ENCODE results near the gene EDA. TPM values are rescaled to one million over a fixed set of nuclear protein-coding genes. Genes with fewer than 3 reads are reported as not detected.

EDA gene
- total and polyA plus RNA-seq, 2 donors (not counting 1 experiment from before 2014, with no cell fraction given) = 0.04 to 1.2 TPM

DNA sequence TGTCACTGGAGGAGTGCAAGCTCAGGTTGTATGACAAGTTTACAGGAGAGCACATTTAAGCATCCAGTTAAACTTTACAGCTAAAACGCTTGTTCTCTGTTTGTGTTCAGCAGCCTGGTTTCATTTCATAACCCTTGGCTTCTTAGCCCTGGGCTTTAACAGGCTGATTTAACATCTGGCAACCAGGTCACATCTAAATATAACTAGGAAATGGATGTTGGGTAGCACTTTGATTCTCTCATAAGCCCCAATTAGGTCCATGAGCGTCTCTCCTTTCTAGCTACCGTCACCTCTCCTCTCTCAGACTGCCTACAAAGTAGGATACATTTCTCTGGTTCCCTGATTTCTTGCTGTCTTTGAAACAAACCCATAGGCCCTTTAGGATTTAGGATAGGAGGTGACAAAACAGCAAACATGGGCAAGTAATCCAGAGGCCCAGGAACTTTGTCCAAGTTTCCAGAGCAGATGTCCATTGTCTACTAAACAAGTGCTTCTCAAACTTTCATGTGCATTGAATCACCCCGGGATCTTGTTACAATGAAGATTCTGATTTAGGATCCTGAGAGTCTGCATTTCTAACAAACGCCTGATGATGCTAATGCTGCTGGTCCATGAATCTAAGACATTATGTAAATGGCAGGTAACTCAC lies 468.8 kb downstream of the EDA start:
- Histone ChIP-seq H3K27me3 (replicated peaks in 1 of 4; ENCODE audit: control extremely low read depth in 1 of 4, control insufficient read depth in 3 of 4, insufficient read depth in 4 of 4, low read length in 3 of 4) (no peaks in the 10 kb centered on the region), H3K9me3 (ENCODE audit: control extremely low read depth in 1 of 3, control insufficient read depth in 2 of 3, insufficient read depth in 1 of 3, low read length in 2 of 3) (no peaks in the 10 kb centered on the region), H3K9ac (ENCODE audit: low read length) (no peak overlapping the region), H3K4me1 (ENCODE audit: control insufficient read depth in 2 of 2, insufficient read depth in 2 of 2, low read length in 2 of 2) (no peaks in the 10 kb centered on the region), H3K4me3 (ENCODE audit: control extremely low read depth in 1 of 5, extremely low read depth in 1 of 5, insufficient read depth in 1 of 5, low read depth in 2 of 5, low read length in 4 of 5) (no peak overlapping the region), H4K20me1 (ENCODE audit: control insufficient read depth, insufficient read depth, low read length, poor library complexity, severe bottlenecking) (no peaks in the 10 kb centered on the region), H3K79me2 (ENCODE audit: control insufficient read depth, insufficient read depth, low read length) (no peaks in the 10 kb centered on the region), H2AFZ (ENCODE audit: insufficient read depth, low read depth, low read length, poor library complexity, severe bottlenecking) (no peak overlapping the region), H3K36me3 (replicated peaks in 1 of 2; ENCODE audit: control extremely low read depth in 1 of 2, control insufficient read depth in 1 of 2, extremely low read depth in 1 of 2, insufficient read depth in 2 of 2, low read length in 1 of 2) (no peaks in the 10 kb centered on the region), H3K27ac (ENCODE audit: low read length in 2 of 2) (no peak overlapping the region), H3K4me2 (replicated peaks; ENCODE audit: low read depth, low read length, poor library complexity, severe bottlenecking) (no peak overlapping the region)
- Mint-ChIP-seq H3K4me3 (no peak overlapping the region), H3K4me1 (no peaks in the 10 kb centered on the region), H3K27ac (no peak overlapping the region), H3K27me3 (no peaks in the 10 kb centered on the region), H3K9me3 (ENCODE audit: insufficient read depth) (no peaks in the 10 kb centered on the region)
- DNase-seq = no peak
- ChIA-PET CTCF (no interaction called here), POLR2A (no interaction called here)
- WGBS (ENCODE audit: insufficient coverage) = no CpG with 5 or more reads among the region's 5 CpGs
- no peak for TF ChIP-seq EZH2 (IDR thresholded peaks at IDR 0.05; ENCODE audit: borderline replicate concordance, insufficient read depth, low read depth, low read length, poor library complexity, severe bottlenecking)
- TF ChIP-seq, protein P1, sequence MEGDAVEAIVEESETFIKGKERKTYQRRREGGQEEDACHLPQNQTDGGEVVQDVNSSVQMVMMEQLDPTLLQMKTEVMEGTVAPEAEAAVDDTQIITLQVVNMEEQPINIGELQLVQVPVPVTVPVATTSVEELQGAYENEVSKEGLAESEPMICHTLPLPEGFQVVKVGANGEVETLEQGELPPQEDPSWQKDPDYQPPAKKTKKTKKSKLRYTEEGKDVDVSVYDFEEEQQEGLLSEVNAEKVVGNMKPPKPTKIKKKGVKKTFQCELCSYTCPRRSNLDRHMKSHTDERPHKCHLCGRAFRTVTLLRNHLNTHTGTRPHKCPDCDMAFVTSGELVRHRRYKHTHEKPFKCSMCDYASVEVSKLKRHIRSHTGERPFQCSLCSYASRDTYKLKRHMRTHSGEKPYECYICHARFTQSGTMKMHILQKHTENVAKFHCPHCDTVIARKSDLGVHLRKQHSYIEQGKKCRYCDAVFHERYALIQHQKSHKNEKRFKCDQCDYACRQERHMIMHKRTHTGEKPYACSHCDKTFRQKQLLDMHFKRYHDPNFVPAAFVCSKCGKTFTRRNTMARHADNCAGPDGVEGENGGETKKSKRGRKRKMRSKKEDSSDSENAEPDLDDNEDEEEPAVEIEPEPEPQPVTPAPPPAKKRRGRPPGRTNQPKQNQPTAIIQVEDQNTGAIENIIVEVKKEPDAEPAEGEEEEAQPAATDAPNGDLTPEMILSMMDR (IDR thresholded peaks at IDR 0.05) = no peak
- ATAC-seq (ENCODE audit: low read depth) = no peak
- intact Hi-C loops (cut with micrococcal nuclease) = no loop called here

DNA sequence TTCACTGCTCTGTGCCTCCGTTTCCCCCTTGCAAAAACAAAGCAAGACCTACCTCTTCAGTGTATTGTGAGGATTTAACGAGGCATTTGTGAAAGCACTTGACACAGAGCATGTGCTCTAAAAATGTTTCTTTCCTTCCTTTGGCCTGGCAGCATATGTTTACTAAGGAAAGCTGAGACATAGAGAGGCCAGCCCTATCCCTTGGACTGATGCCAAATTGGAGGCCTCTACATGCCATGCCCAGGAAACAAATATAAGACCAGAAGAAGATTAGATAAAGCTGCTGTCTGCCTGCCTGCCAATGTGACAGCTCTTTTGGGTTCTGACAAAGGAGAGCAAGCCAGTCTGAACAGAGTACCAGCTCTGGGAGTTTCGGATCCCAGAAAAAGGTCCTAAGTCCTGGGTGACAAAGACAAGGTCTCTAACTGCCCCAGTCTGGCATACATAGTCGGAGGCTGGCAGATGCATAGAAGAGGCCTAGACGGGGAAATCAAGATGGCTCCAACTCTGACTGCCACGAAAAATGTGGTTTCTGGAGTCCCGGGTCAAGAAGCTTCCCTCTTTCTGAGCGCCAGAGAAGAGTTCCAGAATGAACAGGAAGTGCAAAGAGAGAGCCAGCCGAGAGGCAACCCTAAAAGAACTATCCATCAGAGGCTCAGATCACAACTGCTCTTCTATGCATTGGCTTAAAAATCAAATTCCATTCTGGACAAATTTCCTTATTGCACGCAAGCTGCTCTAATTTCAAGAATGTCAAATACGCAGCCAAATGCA lies 472.1 kb downstream of the EDA start:
- POLR2A ChIA-PET = no interaction called here
- no peak overlapping the region for H3K9ac ChIP-seq (ENCODE audit: low read length)
- H3K4me1 Mint-ChIP-seq = no peaks in the 10 kb centered on the region

More for the DNA sequence above, 472.1 kb downstream of the EDA start:
- no peaks in the 10 kb centered on the region for H3K27me3 ChIP-seq (replicated peaks in 1 of 4; ENCODE audit: control extremely low read depth in 1 of 4, control insufficient read depth in 3 of 4, insufficient read depth in 4 of 4, low read length in 3 of 4)
- H3K4me2 ChIP-seq (replicated peaks; ENCODE audit: low read depth, low read length, poor library complexity, severe bottlenecking) = no peak overlapping the region
- no peaks in the 10 kb centered on the region for H3K79me2 ChIP-seq (ENCODE audit: control insufficient read depth, insufficient read depth, low read length)
- H3K9me3 Mint-ChIP-seq (ENCODE audit: insufficient read depth) = no peaks in the 10 kb centered on the region
- no peak overlapping the region for H3K27ac ChIP-seq (ENCODE audit: low read length in 2 of 2)
- no peak overlapping the region for H3K4me3 ChIP-seq (ENCODE audit: control extremely low read depth in 1 of 5, extremely low read depth in 1 of 5, insufficient read depth in 1 of 5, low read depth in 2 of 5, low read length in 4 of 5)
- no peak overlapping the region for H3K4me3 Mint-ChIP-seq
- WGBS (ENCODE audit: insufficient coverage) = 67% methylated on average over 7 of the region's 11 CpGs
- intact Hi-C loops (cut with micrococcal nuclease) = no loop called here
- H3K27ac Mint-ChIP-seq = no peak overlapping the region
- CTCF ChIA-PET = interaction anchor here (1.1 kb wide), 1 partner anchor 9 kb away, joined by 5 read pairs; no protein-coding TSS in a partner anchor
- H4K20me1 ChIP-seq (ENCODE audit: control insufficient read depth, insufficient read depth, low read length, poor library complexity, severe bottlenecking) = no peaks in the 10 kb centered on the region
- no peak for ATAC-seq (ENCODE audit: low read depth)
- H3K36me3 ChIP-seq (replicated peaks in 1 of 2; ENCODE audit: control extremely low read depth in 1 of 2, control insufficient read depth in 1 of 2, extremely low read depth in 1 of 2, insufficient read depth in 2 of 2, low read length in 1 of 2) = no peaks in the 10 kb centered on the region
- no peaks in the 10 kb centered on the region for H3K27me3 Mint-ChIP-seq
- H3K4me1 ChIP-seq (ENCODE audit: control insufficient read depth in 2 of 2, insufficient read depth in 2 of 2, low read length in 2 of 2) = no peaks in the 10 kb centered on the region
- no peak for DNase-seq
- TF ChIP-seq, protein P1 (IDR thresholded peaks at IDR 0.05) = no peak
- no peak for TF ChIP-seq EZH2 (IDR thresholded peaks at IDR 0.05; ENCODE audit: borderline replicate concordance, insufficient read depth, low read depth, low read length, poor library complexity, severe bottlenecking)
- H2AFZ ChIP-seq (ENCODE audit: insufficient read depth, low read depth, low read length, poor library complexity, severe bottlenecking) = no peak overlapping the region
- H3K9me3 ChIP-seq (ENCODE audit: control extremely low read depth in 1 of 3, control insufficient read depth in 2 of 3, insufficient read depth in 1 of 3, low read length in 2 of 3) = no peaks in the 10 kb centered on the region
